ENCODE measurements around the gene ICAM4.

DNA sequence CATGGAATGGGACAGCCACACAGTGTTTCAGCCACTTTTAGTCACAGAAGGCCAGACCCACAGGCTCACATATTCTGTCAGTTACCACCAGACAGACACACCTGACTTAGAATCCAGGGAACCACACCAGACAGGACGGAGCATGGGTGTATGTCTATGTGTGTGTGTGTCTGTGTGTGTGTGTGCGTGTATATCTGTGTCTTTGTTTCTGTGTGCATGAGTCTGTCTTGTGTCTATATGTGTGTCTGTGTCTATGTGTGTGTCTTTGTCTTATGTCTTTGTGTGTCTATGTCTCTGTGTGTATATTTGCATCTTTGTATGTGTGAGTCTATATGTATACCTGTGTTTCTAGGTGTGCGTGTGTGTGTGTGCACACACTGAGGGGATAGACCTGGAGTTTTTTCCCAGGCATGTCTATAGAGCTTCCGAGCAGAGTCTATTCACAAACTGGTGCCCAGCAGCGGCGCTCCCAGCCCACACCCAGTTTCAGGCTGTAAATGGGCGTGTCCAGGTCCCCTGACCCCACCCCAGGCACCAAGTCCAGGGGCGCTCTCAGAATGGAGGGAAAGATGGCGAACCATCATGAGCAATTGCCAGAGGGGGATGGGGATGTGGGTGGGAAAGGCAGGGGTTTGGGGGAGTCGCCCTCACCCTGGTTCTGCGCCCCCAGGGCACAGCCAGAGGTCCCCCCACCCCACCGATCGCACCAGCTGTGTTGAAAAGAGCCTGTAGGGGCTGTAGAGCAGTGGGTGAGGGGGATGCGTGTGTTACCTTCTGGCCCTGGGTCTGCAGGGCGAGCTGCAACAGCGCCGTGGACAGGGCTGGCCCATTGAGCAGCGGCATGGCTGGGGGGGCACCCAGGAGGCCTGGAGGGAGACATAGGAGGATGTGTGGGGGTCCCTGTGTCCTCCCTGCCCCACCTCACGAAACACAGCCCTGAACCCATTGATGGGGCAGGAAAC, 35.4 kb downstream of the ICAM4 start:
- TF ChIP-seq, protein P1, sequence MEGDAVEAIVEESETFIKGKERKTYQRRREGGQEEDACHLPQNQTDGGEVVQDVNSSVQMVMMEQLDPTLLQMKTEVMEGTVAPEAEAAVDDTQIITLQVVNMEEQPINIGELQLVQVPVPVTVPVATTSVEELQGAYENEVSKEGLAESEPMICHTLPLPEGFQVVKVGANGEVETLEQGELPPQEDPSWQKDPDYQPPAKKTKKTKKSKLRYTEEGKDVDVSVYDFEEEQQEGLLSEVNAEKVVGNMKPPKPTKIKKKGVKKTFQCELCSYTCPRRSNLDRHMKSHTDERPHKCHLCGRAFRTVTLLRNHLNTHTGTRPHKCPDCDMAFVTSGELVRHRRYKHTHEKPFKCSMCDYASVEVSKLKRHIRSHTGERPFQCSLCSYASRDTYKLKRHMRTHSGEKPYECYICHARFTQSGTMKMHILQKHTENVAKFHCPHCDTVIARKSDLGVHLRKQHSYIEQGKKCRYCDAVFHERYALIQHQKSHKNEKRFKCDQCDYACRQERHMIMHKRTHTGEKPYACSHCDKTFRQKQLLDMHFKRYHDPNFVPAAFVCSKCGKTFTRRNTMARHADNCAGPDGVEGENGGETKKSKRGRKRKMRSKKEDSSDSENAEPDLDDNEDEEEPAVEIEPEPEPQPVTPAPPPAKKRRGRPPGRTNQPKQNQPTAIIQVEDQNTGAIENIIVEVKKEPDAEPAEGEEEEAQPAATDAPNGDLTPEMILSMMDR (IDR thresholded peaks at IDR 0.05 in 2 of 3, conservative IDR thresholded peaks at IDR 0.05 in 1 of 3; ENCODE audit: insufficient read depth in 2 of 3, low read depth in 1 of 3, low read length in 3 of 3): no peak
- TF ChIP-seq MEIS2 (IDR thresholded peaks at IDR 0.05; ENCODE audit: partially characterized antibody) (no peak), ELF4 (CRISPR knock-in tag; IDR thresholded peaks at IDR 0.05) (no peak), MYNN (IDR thresholded peaks at IDR 0.05) (peak; percentile 14; the same call in 1 of the 2 replicates), MYNN (CRISPR knock-in tag; IDR thresholded peaks at IDR 0.05) (no peak), ATF1 (CRISPR knock-in tag; IDR thresholded peaks at IDR 0.05) (no peak), ATF1 (tag; IDR thresholded peaks at IDR 0.05) (no peak), POLR2A (conservative IDR thresholded peaks at IDR 0.05) (peak; percentile 70), NFATC3 (IDR thresholded peaks at IDR 0.05) (no peak), SP1 (CRISPR knock-in tag; IDR thresholded peaks at IDR 0.05) (no peak), TBL1XR1 (IDR thresholded peaks at IDR 0.05; ENCODE audit: low read length in 2 of 2) (no peak), ZNF263 (CRISPR knock-in tag; IDR thresholded peaks at IDR 0.05; ENCODE audit: borderline replicate concordance) (no peak), NFE2L1 (tag; IDR thresholded peaks at IDR 0.05; ENCODE audit: borderline replicate concordance, low read depth) (no peak)
- TF ChIP-seq, protein P2, sequence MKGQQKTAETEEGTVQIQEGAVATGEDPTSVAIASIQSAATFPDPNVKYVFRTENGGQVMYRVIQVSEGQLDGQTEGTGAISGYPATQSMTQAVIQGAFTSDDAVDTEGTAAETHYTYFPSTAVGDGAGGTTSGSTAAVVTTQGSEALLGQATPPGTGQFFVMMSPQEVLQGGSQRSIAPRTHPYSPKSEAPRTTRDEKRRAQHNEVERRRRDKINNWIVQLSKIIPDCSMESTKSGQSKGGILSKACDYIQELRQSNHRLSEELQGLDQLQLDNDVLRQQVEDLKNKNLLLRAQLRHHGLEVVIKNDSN (CRISPR knock-in tag; IDR thresholded peaks at IDR 0.05): no peak
